Natural killer cell (primary cell): ENCODE data around the gene NT5C1B. TPM values are rescaled to one million over a fixed set of nuclear protein-coding genes. Genes with fewer than 3 reads are reported as not detected.

Experiments
- ATAC-seq, 3 donors: fragments of 150-1000 bp in 2 of 3; fragments of 200-7000 bp in 1 of 3; cut with Tn5 transposase; 1 replicate in 1 of 3; 2 replicates in 2 of 3; pipeline ENCODE4 v1.10.0; 2021; ENCODE audit warnings: mild to moderate bottlenecking in 2 of 3, moderate library complexity in 2 of 3
- DNase-seq, 2 donors: peaks; one replicate each; pipeline versions ENCODE4 v3.0.0 to v3.0.0-alpha.2; 2013 to 2021; ENCODE audit warnings: mixed read lengths in 1 of 2
- H3K27ac ChIP-seq: one replicate; pipeline ENCODE4 v1.5.1; 2013; ENCODE audit warnings: mild to moderate bottlenecking, low read length
- H3K27me3 ChIP-seq: one replicate; pipeline ENCODE4 v1.6.1; 2013; ENCODE audit warnings: low read length; ENCODE audit not compliant: control insufficient read depth, insufficient read depth
- H3K36me3 ChIP-seq: one replicate; pipeline ENCODE4 v1.6.1; 2013; ENCODE audit warnings: low read length; ENCODE audit not compliant: control insufficient read depth, insufficient read depth
- H3K4me1 ChIP-seq: one replicate; pipeline ENCODE4 v1.6.1; 2013; ENCODE audit warnings: low read length; ENCODE audit not compliant: control insufficient read depth, insufficient read depth
- H3K4me3 ChIP-seq: one replicate; pipeline ENCODE4 v1.5.1; 2013; ENCODE audit warnings: low read length
- H3K9me3 ChIP-seq: one replicate; pipeline ENCODE4 v1.6.1; 2013; ENCODE audit warnings: low read length; ENCODE audit not compliant: control insufficient read depth, insufficient read depth
- H3K27ac Mint-ChIP-seq, 2 donors: one replicate each; pipeline ENCODE4 v1.8.0; 2022; ENCODE audit warnings: mild to moderate bottlenecking in 2 of 2, mixed read lengths in 2 of 2, moderate library complexity in 1 of 2
- H3K27me3 Mint-ChIP-seq, 2 donors: one replicate each; pipeline ENCODE4 v1.8.0; 2022; ENCODE audit warnings: low read depth in 2 of 2, mixed read lengths in 2 of 2
- H3K36me3 Mint-ChIP-seq: one replicate; pipeline ENCODE4 v1.8.0; 2022; ENCODE audit warnings: mixed read lengths
- H3K4me1 Mint-ChIP-seq, 2 donors: one replicate each; pipeline ENCODE4 v1.8.0; 2022; ENCODE audit warnings: mixed read lengths in 2 of 2
- H3K4me3 Mint-ChIP-seq: one replicate; pipeline ENCODE4 v1.8.0; 2022; ENCODE audit warnings: mild to moderate bottlenecking, moderate library complexity, mixed read lengths
- H3K9me3 Mint-ChIP-seq, 2 donors: one replicate each; pipeline ENCODE4 v1.8.0; 2022; ENCODE audit warnings: mixed read lengths in 2 of 2
- CTCF ChIP-seq: fragments of 200-600 bp; IDR thresholded peaks from one replicate; pipeline ENCODE4 v1.8.0; 2022; ENCODE audit warnings: antibody characterized with exemption
- WGBS: methylation state at CpG from one replicate; pipeline ENCODE4 v1.1.7; 2013; ENCODE audit warnings: missing lambda C conversion rate; ENCODE audit not compliant: insufficient coverage; 5-methylcytosine and 5-hydroxymethylcytosine counted together
- intact Hi-C: fragments of 100-400 bp; cut with micrococcal nuclease; formaldehyde crosslinking; loops from one replicate; pipeline ENCODE4 v1.14.2; 2022
- total RNA-seq, 4 donors: library from RNA; stranded (reverse); fragments of 120-200 nt in 1 of 4; gene quantifications; one replicate each; pipeline versions ENCODE4 v1.2.3 to v1.2.4, GENCODE V29; 2013 to 2022

The NT5C1B gene
- total RNA-seq, 3 donors from 2014 or later (not counting 1 experiment from before 2014, with no cell fraction given), result not detected

GRCh38 chr2:18599509-18600254 is 10.3 kb upstream of the NT5C1B start:
- Histone ChIP-seq H3K9me3 (no peaks in the 10 kb centered on the region), H3K4me1 (peaks cover 7% of the 10 kb centered on the region), H3K27me3 (no peaks in the 10 kb centered on the region), H3K27ac (no peak overlapping the region), H3K36me3 (no peaks in the 10 kb centered on the region), H3K4me3 (no peak overlapping the region)
- no peak overlapping the region for H3K4me3 Mint-ChIP-seq
- H3K27me3 Mint-ChIP-seq, result no peaks in the 10 kb centered on the region
- H3K36me3 Mint-ChIP-seq, result no peaks in the 10 kb centered on the region
- DNase-seq (no peak), ATAC-seq (no peak)
- no peaks in the 10 kb centered on the region for H3K4me1 Mint-ChIP-seq
- no peak for TF ChIP-seq CTCF
- intact Hi-C loops, result no loop called here
- H3K9me3 Mint-ChIP-seq, result no peaks in the 10 kb centered on the region
- H3K27ac Mint-ChIP-seq, result no peak overlapping the region
- 57% methylated on average over 2 of the region's 2 CpGs for WGBS

- no peak overlapping the region for H3K4me3 ChIP-seq
- H3K9me3 Mint-ChIP-seq, result no peaks in the 10 kb centered on the region
- H3K36me3 ChIP-seq, result no peaks in the 10 kb centered on the region
- no peaks in the 10 kb centered on the region for H3K9me3 ChIP-seq
- intact Hi-C loops, result no loop called here
- no peaks in the 10 kb centered on the region for H3K27me3 ChIP-seq
- ATAC-seq, result peak in 2 of 3 donors; percentile 55 to 61
- H3K27ac ChIP-seq, result no peak overlapping the region
- no peak overlapping the region for H3K27ac Mint-ChIP-seq
- DNase-seq, result no peak
- no peak for TF ChIP-seq CTCF
- no peaks in the 10 kb centered on the region for H3K4me1 Mint-ChIP-seq
- H3K4me3 Mint-ChIP-seq, result no peak overlapping the region
- no peaks in the 10 kb centered on the region for H3K27me3 Mint-ChIP-seq
- no peaks in the 10 kb centered on the region for H3K36me3 Mint-ChIP-seq
- WGBS, result 80% methylated on average over 6 of the region's 6 CpGs
- peaks cover 7% of the 10 kb centered on the region for H3K4me1 ChIP-seq
These were observed 9.6 kb upstream of the NT5C1B start for GRCh38 chr2:18598848-18599484.

- peak overlapping the region; percentile 29 for H3K4me3 Mint-ChIP-seq
- H3K4me1 Mint-ChIP-seq, result no peaks in the 10 kb centered on the region
- no peak overlapping the region for H3K27ac Mint-ChIP-seq
- no peaks in the 10 kb centered on the region for H3K36me3 Mint-ChIP-seq
- no peak for ATAC-seq
- Histone ChIP-seq H3K27me3 (no peaks in the 10 kb centered on the region), H3K4me3 (no peak overlapping the region), H3K9me3 (no peaks in the 10 kb centered on the region), H3K36me3 (no peaks in the 10 kb centered on the region), H3K4me1 (peaks cover 7% of the 10 kb centered on the region), H3K27ac (no peak overlapping the region)
- H3K27me3 Mint-ChIP-seq, result no peaks in the 10 kb centered on the region
- H3K9me3 Mint-ChIP-seq, result no peaks in the 10 kb centered on the region
- intact Hi-C loops, result no loop called here
- 34% methylated on average over 5 of the region's 5 CpGs for WGBS
- DNase-seq, result no peak
- no peak for TF ChIP-seq CTCF
These were observed 8.2 kb upstream of the NT5C1B start for GRCh38 chr2:18597618-18598017.
